HG02981 (cell line): ENCODE data around the gene MARCKSL1.
A peak's percentile ranks its signal among the peaks of the same experiment; 100 is the strongest.
"Not testable (repeated sequence)": the region's sequence is repeated elsewhere in the genome, so short reads cannot be mapped to it uniquely, and the experiment has no call there.

Experiments
- ATAC-seq: cut with Tn5 transposase; IDR thresholded peaks from one replicate; pipeline ENCODE4 v1.9.1; 2021; ENCODE audit warnings: mild to moderate bottlenecking, moderate library complexity; ENCODE audit not compliant: unreplicated experiment

Gene MARCKSL1

GRCh38 chr1:32335790-32336590 lies at the start of gene MARCKSL1:
Gene MARCKSL1, minus strand, starts transcription at chr1:32336233. Its CDS starts 200 bp downstream, at chr1:32336033.
- peak; percentile 45 for ATAC-seq

- ATAC-seq: no peak
These were observed 44.0 kb upstream of the MARCKSL1 start for GRCh38 chr1:32380057-32380456.

DNA sequence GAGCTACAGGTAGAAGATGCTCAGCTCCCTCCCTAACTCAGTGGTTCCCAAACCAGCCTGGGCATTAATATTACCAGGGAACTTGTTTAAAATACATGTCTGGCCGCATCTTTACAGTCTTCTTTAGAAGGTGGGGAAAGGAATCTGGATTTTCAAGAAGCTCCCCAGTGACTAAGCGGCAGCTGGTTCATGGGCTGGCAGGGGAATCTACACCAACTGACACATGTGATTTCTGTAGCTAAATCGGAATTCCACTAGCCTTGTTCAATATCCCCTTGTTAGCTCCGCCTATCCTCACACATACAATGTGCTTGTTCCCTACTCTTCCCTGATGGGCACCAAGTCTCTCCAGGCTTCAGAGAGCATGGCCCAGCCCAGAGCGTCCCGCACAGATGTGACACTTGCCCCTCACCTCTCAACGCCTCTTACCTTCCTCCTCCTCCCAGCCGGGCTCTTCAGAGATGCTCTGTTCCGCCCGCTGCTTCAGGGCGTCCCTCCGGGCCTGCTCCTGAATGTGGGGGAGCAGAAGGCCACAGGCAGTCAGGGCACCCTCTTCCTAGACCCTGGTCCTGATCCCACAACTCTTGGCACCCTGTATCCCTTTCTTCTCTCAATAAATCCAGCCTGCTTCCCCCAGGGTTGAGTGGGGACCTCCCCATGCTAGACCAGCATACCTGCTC lies 41.6 kb upstream of the MARCKSL1 start:
- ATAC-seq: no peak

- ATAC-seq: no peak
These were observed 40.2 kb upstream of the MARCKSL1 start for GRCh38 chr1:32376199-32376598.

- no peak for ATAC-seq
These were observed 38.1 kb upstream of the MARCKSL1 start for GRCh38 chr1:32373996-32374592.

GRCh38 chr1:32372149-32372756 lies 36.2 kb upstream of the MARCKSL1 start:
- ATAC-seq: no peak

- ATAC-seq: no peak
These were observed 32.0 kb upstream of the MARCKSL1 start for GRCh38 chr1:32367912-32368635.

DNA sequence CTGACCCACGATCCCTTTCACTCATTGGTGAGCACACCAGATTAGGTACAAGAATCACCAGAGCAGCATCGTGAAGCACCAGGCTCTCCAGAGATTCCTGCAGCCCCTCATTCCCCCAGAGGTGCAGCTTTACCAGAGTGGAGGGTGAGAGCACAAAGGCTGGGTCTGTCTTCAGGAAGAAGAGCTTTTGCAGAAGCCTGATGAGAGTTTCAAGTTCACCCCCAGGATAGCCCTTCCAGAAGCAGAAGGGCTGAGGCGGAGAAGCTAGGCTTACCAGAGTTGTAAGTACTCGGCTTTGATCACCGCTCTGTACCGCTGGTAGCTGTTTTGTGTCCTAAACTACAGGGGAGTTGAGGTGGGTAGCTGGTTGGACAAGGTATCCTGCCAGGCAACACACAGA lies 29.4 kb upstream of the MARCKSL1 start:
- ATAC-seq: no peak

DNA sequence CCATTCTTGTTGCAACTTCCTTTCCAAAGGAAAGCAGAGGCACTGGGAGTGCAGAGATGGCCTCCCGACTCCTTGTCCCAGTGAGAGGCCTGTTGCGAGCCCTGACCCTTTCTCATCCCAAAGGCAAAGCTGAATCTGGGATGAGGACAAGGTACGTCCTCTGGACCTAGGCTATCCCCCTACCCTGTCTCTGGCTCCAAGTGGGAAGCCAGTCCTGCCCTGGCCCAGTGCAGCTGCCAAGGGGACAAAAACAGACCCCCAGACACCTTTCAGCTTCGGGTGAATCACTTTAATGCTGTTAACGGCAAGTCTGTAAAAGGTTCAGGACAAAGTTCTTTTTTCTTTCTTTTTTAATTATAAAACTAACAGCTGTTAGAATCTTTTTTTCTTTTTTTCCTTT lies 28.8 kb upstream of the MARCKSL1 start:
- ATAC-seq: no peak

DNA sequence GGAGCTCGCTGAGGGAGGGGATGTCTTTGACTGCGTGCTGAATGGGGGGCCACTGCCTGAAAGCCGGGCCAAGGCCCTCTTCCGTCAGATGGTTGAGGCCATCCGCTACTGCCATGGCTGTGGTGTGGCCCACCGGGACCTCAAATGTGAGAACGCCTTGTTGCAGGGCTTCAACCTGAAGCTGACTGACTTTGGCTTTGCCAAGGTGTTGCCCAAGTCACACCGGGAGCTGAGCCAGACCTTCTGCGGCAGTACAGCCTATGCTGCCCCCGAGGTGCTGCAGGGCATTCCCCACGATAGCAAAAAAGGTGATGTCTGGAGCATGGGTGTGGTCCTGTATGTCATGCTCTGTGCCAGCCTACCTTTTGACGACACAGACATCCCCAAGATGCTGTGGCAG lies 27.7 kb upstream of the MARCKSL1 start:
- ATAC-seq: no peak

- ATAC-seq: no peak
These were observed 26.7 kb upstream of the MARCKSL1 start, which contains the start of the genes FAM229A and TSSK3 for GRCh38 chr1:32362474-32363313. Gene FAM229A, minus strand, starts transcription at chr1:32362485. Its CDS starts 394 bp downstream, at chr1:32362091. Gene TSSK3, plus strand, starts transcription at chr1:32362539. Its CDS starts 163 bp downstream, at chr1:32362702.

- ATAC-seq: no peak
These were observed 25.8 kb upstream of the MARCKSL1 start for GRCh38 chr1:32361674-32362473.

DNA sequence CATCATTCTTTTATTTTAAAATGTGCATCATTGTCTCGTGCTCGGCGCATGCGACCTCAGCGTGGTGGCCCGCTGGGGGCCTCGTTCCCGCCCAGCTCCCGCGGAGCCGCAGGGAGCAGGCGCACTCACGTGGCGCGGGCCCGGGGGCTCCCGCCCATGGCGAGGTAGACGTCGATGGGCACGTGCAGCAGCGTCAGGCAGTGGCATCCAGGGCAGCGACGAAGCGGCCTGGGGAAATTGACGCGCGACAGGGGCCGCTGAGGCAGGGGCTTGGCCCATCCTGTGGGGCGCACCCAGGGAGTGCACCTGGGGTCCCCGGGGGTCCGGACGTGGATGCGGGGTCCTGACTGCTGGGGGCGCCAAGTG lies 25.3 kb upstream of the MARCKSL1 start:
- no peak for ATAC-seq

DNA sequence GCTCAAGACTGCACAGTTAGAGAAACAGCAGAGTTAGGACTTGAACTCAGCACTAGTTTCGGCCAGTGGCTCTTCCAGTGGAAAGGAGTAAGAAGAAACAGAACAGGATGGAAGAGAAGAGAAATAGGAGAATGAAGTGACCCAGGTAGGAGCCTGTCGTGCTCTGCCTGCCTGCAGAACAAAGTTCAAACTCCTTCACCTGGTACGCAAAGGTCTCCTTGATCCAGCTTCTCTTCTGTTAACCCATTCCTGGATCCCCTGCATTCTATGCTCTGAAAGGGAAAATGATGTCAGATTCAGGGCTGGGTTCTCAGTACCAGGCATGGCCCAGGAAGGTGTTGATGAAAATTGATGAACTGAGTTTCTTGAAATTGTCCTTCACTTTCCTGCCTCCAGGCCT lies 22.4 kb upstream of the MARCKSL1 start:
- no peak for ATAC-seq

- no peak for ATAC-seq
These were observed 21.6 kb upstream of the MARCKSL1 start for GRCh38 chr1:32357614-32358013.

DNA sequence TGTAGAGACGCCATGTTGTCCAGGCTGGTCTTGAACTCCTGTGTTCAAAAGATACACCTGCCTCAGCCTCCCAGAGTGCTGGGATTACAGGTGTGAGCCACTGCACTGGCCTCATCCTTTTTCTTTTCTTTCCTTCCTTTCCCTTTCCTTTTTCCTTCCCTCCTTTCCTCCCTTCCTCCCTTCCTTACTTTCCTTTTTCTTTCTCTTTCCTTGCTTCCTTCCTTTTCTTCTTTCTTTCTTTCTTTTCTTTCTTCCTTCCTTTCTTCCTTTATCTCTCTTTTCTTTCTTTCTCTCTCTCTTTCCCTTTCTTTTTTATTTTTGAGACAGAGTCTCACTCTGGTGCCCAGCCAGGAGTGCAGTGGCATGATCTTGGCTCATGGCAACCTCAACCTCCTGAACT lies 20.4 kb upstream of the MARCKSL1 start:
- ATAC-seq: no peak

DNA sequence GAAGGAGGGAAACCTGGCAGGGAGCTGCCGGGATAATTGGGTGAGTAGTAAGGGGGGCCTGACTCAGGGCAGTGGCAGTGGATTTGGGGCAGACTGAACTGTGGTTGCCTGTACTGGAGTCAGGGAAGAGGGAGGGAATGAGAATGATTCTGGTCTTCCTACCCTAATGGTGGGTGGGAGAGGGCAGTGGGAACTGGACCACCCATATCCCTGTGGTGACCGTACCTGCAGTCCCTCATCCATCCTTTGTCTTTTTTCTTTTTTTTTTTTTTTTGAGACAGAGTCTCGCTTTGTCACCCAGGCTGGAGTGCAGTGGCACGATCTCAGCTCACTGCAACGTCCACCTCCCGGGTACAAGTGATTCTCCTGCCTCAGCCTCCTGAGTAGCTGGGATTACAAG lies 19.7 kb upstream of the MARCKSL1 start:
- not testable (repeated sequence) for ATAC-seq

- ATAC-seq: no peak
These were observed 18.0 kb upstream of the MARCKSL1 start for GRCh38 chr1:32353886-32354570.
